Measurements from ENCODE around the gene YIPF3. TPM values are rescaled to one million over a fixed set of nuclear protein-coding genes. Genes with fewer than 3 reads are reported as not detected.
"Not testable (repeated sequence)": the region's sequence is repeated elsewhere in the genome, so short reads cannot be mapped to it uniquely, and the experiment has no call there.

Gene YIPF3
- total RNA-seq, 1 donor from 2014 or later = 77.7 TPM

- TF ChIP-seq CTCF (conservative IDR thresholded peaks at IDR 0.05; ENCODE audit: low read depth, low read length) = no peak
- H3K4me3 ChIP-seq (ENCODE audit: low read depth, low read length) = no peak overlapping the region
- no peak for DNase-seq (ENCODE audit: low read depth)
Observed at GRCh38 chr6:43471399-43471798, 45.3 kb downstream of the YIPF3 start.

- no peak for DNase-seq (ENCODE audit: low read depth)
Observed at GRCh38 chr6:43469947-43470346, 46.8 kb downstream of the YIPF3 start.

DNA sequence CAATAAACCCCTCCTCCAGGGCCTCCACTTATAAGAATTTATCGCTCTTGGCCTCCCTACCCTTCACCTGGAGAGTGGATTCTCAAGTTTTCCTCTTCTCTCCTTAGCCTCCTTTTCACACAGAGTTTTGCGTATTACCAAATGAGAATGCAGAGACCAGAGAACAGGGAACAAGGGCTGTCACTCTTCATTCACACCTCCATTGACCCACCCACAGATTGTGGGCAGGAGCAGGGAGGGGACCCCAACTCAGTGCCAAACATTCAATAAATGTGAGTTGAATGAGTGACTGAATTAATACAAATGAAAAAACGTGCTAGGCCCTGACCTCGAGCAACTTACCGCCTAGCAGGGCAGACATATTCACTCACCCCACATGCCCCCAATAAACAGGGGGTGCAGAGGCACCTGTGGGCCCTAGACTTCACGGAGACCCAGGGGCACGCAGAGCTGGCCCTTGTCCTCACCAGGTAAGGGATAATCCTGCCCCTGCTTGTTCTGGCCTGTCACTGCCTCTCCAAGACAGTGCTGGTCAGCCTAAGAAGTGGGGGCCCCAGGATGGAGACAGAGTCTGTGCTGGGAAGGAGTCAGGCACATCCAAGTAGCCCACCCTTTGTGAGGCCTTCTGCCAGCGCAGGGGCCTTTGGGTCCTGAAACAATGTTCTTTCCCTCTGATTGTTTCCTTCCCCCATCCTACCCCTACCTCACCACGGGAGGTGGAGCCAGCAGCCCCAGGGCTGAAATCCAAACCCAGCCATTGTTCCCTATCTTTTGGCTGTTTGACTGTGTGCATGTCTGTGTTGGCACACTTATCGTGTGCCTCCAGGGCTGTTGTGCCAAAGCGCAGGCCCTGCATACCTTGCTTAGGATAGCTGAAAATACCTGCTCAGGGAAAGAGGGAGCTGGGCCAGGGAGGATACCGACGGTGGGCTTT is 47.7 kb downstream of the YIPF3 start:
- TF ChIP-seq CTCF (conservative IDR thresholded peaks at IDR 0.05; ENCODE audit: low read depth, low read length) = no peak
- DNase-seq (ENCODE audit: low read depth) = no peak
- no peak overlapping the region for H3K4me3 ChIP-seq (ENCODE audit: low read depth, low read length)

More at GRCh38 chr6:43469947-43470346, 46.8 kb downstream of the YIPF3 start:
- TF ChIP-seq CTCF (conservative IDR thresholded peaks at IDR 0.05; ENCODE audit: low read depth, low read length) = no peak
- no peak overlapping the region for H3K4me3 ChIP-seq (ENCODE audit: low read depth, low read length)

- DNase-seq (ENCODE audit: low read depth) = no peak
- H3K4me3 ChIP-seq (ENCODE audit: low read depth, low read length) = no peak overlapping the region
- TF ChIP-seq CTCF (conservative IDR thresholded peaks at IDR 0.05; ENCODE audit: low read depth, low read length) = no peak
Observed at GRCh38 chr6:43468240-43468639, 48.5 kb downstream of the YIPF3 start.

DNA sequence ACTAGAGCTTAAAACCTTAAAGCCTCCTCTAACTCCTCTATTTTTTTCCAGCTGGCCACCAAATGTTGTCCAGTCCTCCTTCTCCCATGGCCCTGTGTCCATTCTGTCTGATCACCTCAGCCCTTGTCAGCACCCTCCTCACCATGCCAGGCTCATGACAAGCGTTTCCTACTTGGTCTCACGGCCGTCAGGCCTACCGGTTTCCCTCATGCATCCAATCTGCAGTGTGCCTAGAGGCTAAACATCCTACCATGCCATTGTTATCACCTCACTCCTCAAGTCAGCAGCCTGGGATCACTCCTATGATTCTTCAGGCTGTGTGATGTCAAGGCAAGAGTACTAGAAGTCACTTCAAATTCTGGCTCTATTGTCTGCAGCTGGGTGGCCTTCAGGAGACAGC is 49.0 kb downstream of the YIPF3 start:
- no peak for TF ChIP-seq CTCF (conservative IDR thresholded peaks at IDR 0.05; ENCODE audit: low read depth, low read length)
- DNase-seq (ENCODE audit: low read depth) = no peak
- no peak overlapping the region for H3K4me3 ChIP-seq (ENCODE audit: low read depth, low read length)

DNA sequence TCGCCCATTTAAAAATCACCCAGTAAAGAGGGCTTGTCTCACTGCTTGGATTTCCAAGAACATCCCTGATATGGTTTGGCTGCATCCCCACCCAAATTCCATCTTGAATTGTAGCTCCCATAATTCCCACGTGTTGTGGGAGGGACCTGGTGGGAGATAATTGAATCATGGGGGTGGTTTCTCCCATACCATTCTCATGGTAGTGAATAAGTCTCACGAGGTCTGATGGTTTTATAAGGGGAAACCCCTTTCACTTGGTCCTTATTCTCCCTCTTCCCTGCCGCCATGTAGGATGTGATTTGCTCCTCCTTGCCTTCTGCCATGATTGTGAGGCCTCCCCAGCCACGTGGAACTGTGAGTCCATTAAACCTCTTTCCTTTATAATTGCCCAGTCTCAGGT is 49.5 kb downstream of the YIPF3 start:
- not testable (repeated sequence) for H3K4me3 ChIP-seq (ENCODE audit: low read depth, low read length); DNase-seq (ENCODE audit: low read depth)

- no peak for TF ChIP-seq CTCF (conservative IDR thresholded peaks at IDR 0.05; ENCODE audit: low read depth, low read length)
- DNase-seq (ENCODE audit: low read depth) = no peak
- H3K4me3 ChIP-seq (ENCODE audit: low read depth, low read length) = no peak overlapping the region
Observed at GRCh38 chr6:43465948-43466347, 50.8 kb downstream of the YIPF3 start.
